ENCODE results near the gene HSPA5.

The HSPA5 gene

GRCh38 chr9:125277411-125277810 is 36.3 kb upstream of the HSPA5 start:
- H3K9me3 ChIP-seq (ENCODE audit: control insufficient read depth, low read length): no peaks in the 10 kb centered on the region
- H2AFZ ChIP-seq (ENCODE audit: low read depth, low read length): no peak overlapping the region
- H3K14ac ChIP-seq (ENCODE audit: low read length in 2 of 2): no peak overlapping the region
- H3K4me3 ChIP-seq (ENCODE audit: insufficient read depth in 1 of 2, low read depth in 1 of 2, low read length in 2 of 2): no peak overlapping the region
- no peak overlapping the region for H2BK120ac ChIP-seq (ENCODE audit: low read depth, low read length)
- H3K9ac ChIP-seq (ENCODE audit: low read length): no peak overlapping the region
- peaks cover 18% of the 10 kb centered on the region for H3K4me1 ChIP-seq (ENCODE audit: control insufficient read depth, insufficient read depth, low read depth, low read length)
- H2AK5ac ChIP-seq (ENCODE audit: low read length, severe bottlenecking): no peak overlapping the region
- no peak overlapping the region for H2BK15ac ChIP-seq (ENCODE audit: low read depth, poor library complexity, severe bottlenecking)
- no peak overlapping the region for H3K23ac ChIP-seq (ENCODE audit: low read length in 2 of 2)
- H2BK5ac ChIP-seq (ENCODE audit: low read depth, low read length, poor library complexity, severe bottlenecking): no peak overlapping the region
- no peaks in the 10 kb centered on the region for H3K27me3 ChIP-seq (ENCODE audit: control insufficient read depth in 1 of 2, insufficient read depth in 1 of 2, low read length in 2 of 2)
- H4K8ac ChIP-seq (ENCODE audit: low read length): no peak overlapping the region
- no peak for DNase-seq
- peaks cover 0 to 4% of the 10 kb centered on the region in 2 experiments for H3K36me3 ChIP-seq (ENCODE audit: control insufficient read depth in 1 of 2, insufficient read depth in 2 of 2, low read depth in 1 of 2, low read length in 2 of 2)
- H3K18ac ChIP-seq (ENCODE audit: low read depth in 1 of 2, low read length in 2 of 2): no peak overlapping the region
- H3K4me2 ChIP-seq (ENCODE audit: low read length, poor library complexity, severe bottlenecking): no peak overlapping the region
- no peak overlapping the region for H4K91ac ChIP-seq (ENCODE audit: low read length)
- peaks cover 3% of the 10 kb centered on the region for H3K79me1 ChIP-seq (replicated peaks; ENCODE audit: low read length, poor library complexity, severe bottlenecking)
- H2BK12ac ChIP-seq (ENCODE audit: low read length in 2 of 2): no peak overlapping the region
- H3K27ac ChIP-seq (ENCODE audit: low read length, poor library complexity, severe bottlenecking): peak overlapping the region; percentile 33
- no peak overlapping the region for H3K4ac ChIP-seq (ENCODE audit: low read depth in 1 of 2, low read length in 2 of 2)

GRCh38 chr9:125276771-125277170 is 35.6 kb upstream of the HSPA5 start:
- DNase-seq: no peak
- 100% methylated on average over 4 of the region's 4 CpGs for WGBS
- Histone ChIP-seq H4K91ac (ENCODE audit: low read length) (no peak overlapping the region), H3K27me3 (ENCODE audit: control insufficient read depth in 1 of 2, insufficient read depth in 1 of 2, low read length in 2 of 2) (no peaks in the 10 kb centered on the region), H3K36me3 (ENCODE audit: control insufficient read depth in 1 of 2, insufficient read depth in 2 of 2, low read depth in 1 of 2, low read length in 2 of 2) (peaks cover 0 to 4% of the 10 kb centered on the region in 2 experiments), H2AK5ac (ENCODE audit: low read length, severe bottlenecking) (no peak overlapping the region), H3K4me3 (ENCODE audit: insufficient read depth in 1 of 2, low read depth in 1 of 2, low read length in 2 of 2) (no peak overlapping the region), H3K14ac (ENCODE audit: low read length in 2 of 2) (no peak overlapping the region), H2BK12ac (ENCODE audit: low read length in 2 of 2) (no peak overlapping the region), H4K8ac (ENCODE audit: low read length) (no peak overlapping the region), H3K18ac (ENCODE audit: low read depth in 1 of 2, low read length in 2 of 2) (no peak overlapping the region), H3K27ac (ENCODE audit: low read length, poor library complexity, severe bottlenecking) (peak overlapping the region; percentile 33), H3K4me2 (ENCODE audit: low read length, poor library complexity, severe bottlenecking) (no peak overlapping the region), H3K9me3 (ENCODE audit: control insufficient read depth, low read length) (no peaks in the 10 kb centered on the region), H2AFZ (ENCODE audit: low read depth, low read length) (no peak overlapping the region), H2BK5ac (ENCODE audit: low read depth, low read length, poor library complexity, severe bottlenecking) (no peak overlapping the region), H2BK15ac (ENCODE audit: low read depth, poor library complexity, severe bottlenecking) (no peak overlapping the region), H3K23ac (ENCODE audit: low read length in 2 of 2) (no peak overlapping the region), H3K79me1 (replicated peaks; ENCODE audit: low read length, poor library complexity, severe bottlenecking) (peaks cover 3% of the 10 kb centered on the region), H2BK120ac (ENCODE audit: low read depth, low read length) (no peak overlapping the region), H3K4ac (ENCODE audit: low read depth in 1 of 2, low read length in 2 of 2) (no peak overlapping the region), H3K4me1 (ENCODE audit: control insufficient read depth, insufficient read depth, low read depth, low read length) (peaks cover 18% of the 10 kb centered on the region), H3K9ac (ENCODE audit: low read length) (no peak overlapping the region)

- Histone ChIP-seq H2BK15ac (ENCODE audit: low read depth, poor library complexity, severe bottlenecking) (no peak overlapping the region), H4K8ac (ENCODE audit: low read length) (no peak overlapping the region), H3K9me3 (ENCODE audit: control insufficient read depth, low read length) (no peaks in the 10 kb centered on the region), H3K23ac (ENCODE audit: low read length in 2 of 2) (no peak overlapping the region), H3K4me3 (ENCODE audit: insufficient read depth in 1 of 2, low read depth in 1 of 2, low read length in 2 of 2) (no peak overlapping the region), H3K14ac (ENCODE audit: low read length in 2 of 2) (no peak overlapping the region), H2AFZ (ENCODE audit: low read depth, low read length) (no peak overlapping the region), H2BK5ac (ENCODE audit: low read depth, low read length, poor library complexity, severe bottlenecking) (no peak overlapping the region), H3K27ac (ENCODE audit: low read length, poor library complexity, severe bottlenecking) (peak overlapping the region; percentile 74), H4K91ac (ENCODE audit: low read length) (no peak overlapping the region), H2AK5ac (ENCODE audit: low read length, severe bottlenecking) (no peak overlapping the region), H2BK120ac (ENCODE audit: low read depth, low read length) (no peak overlapping the region), H3K4me2 (ENCODE audit: low read length, poor library complexity, severe bottlenecking) (no peak overlapping the region), H3K9ac (ENCODE audit: low read length) (no peak overlapping the region), H2BK12ac (ENCODE audit: low read length in 2 of 2) (no peak overlapping the region), H3K4me1 (ENCODE audit: control insufficient read depth, insufficient read depth, low read depth, low read length) (peaks cover 16% of the 10 kb centered on the region), H3K36me3 (ENCODE audit: control insufficient read depth in 1 of 2, insufficient read depth in 2 of 2, low read depth in 1 of 2, low read length in 2 of 2) (no peaks in the 10 kb centered on the region), H3K4ac (ENCODE audit: low read depth in 1 of 2, low read length in 2 of 2) (no peak overlapping the region), H3K27me3 (ENCODE audit: control insufficient read depth in 1 of 2, insufficient read depth in 1 of 2, low read length in 2 of 2) (no peaks in the 10 kb centered on the region), H3K79me1 (replicated peaks; ENCODE audit: low read length, poor library complexity, severe bottlenecking) (peaks cover 1% of the 10 kb centered on the region), H3K18ac (ENCODE audit: low read depth in 1 of 2, low read length in 2 of 2) (no peak overlapping the region)
- 95% methylated on average over 2 of the region's 3 CpGs for WGBS
- peak; percentile 34 for DNase-seq
These were observed 31.6 kb upstream of the HSPA5 start for GRCh38 chr9:125272697-125273096.

GRCh38 chr9:125271081-125271480 is 29.9 kb upstream of the HSPA5 start:
- no peak overlapping the region for H2BK5ac ChIP-seq (ENCODE audit: low read depth, low read length, poor library complexity, severe bottlenecking)
- H3K4me3 ChIP-seq (ENCODE audit: insufficient read depth in 1 of 2, low read depth in 1 of 2, low read length in 2 of 2): no peak overlapping the region
- H3K79me1 ChIP-seq (replicated peaks; ENCODE audit: low read length, poor library complexity, severe bottlenecking): peaks cover 5% of the 10 kb centered on the region
- H2AK5ac ChIP-seq (ENCODE audit: low read length, severe bottlenecking): peak overlapping the region; percentile 83
- H3K27me3 ChIP-seq (ENCODE audit: control insufficient read depth in 1 of 2, insufficient read depth in 1 of 2, low read length in 2 of 2): no peaks in the 10 kb centered on the region
- no peak overlapping the region for H3K4me2 ChIP-seq (ENCODE audit: low read length, poor library complexity, severe bottlenecking)
- H3K23ac ChIP-seq (ENCODE audit: low read length in 2 of 2): no peak overlapping the region
- H3K14ac ChIP-seq (ENCODE audit: low read length in 2 of 2): no peak overlapping the region
- H4K91ac ChIP-seq (ENCODE audit: low read length): no peak overlapping the region
- no peak for DNase-seq
- H3K9ac ChIP-seq (ENCODE audit: low read length): no peak overlapping the region
- no peak overlapping the region for H3K27ac ChIP-seq (ENCODE audit: low read length, poor library complexity, severe bottlenecking)
- H3K18ac ChIP-seq (ENCODE audit: low read depth in 1 of 2, low read length in 2 of 2): no peak overlapping the region
- H2AFZ ChIP-seq (ENCODE audit: low read depth, low read length): no peak overlapping the region
- WGBS: 100% methylated on average over 3 of the region's 5 CpGs
- no peak overlapping the region for H2BK12ac ChIP-seq (ENCODE audit: low read length in 2 of 2)
- H4K8ac ChIP-seq (ENCODE audit: low read length): no peak overlapping the region
- H2BK120ac ChIP-seq (ENCODE audit: low read depth, low read length): no peak overlapping the region
- H2BK15ac ChIP-seq (ENCODE audit: low read depth, poor library complexity, severe bottlenecking): no peak overlapping the region
- no peak overlapping the region for H3K4ac ChIP-seq (ENCODE audit: low read depth in 1 of 2, low read length in 2 of 2)
- H3K9me3 ChIP-seq (ENCODE audit: control insufficient read depth, low read length): no peaks in the 10 kb centered on the region
- peaks cover 9% of the 10 kb centered on the region for H3K4me1 ChIP-seq (ENCODE audit: control insufficient read depth, insufficient read depth, low read depth, low read length)
- peaks cover 0 to 5% of the 10 kb centered on the region in 2 experiments for H3K36me3 ChIP-seq (ENCODE audit: control insufficient read depth in 1 of 2, insufficient read depth in 2 of 2, low read depth in 1 of 2, low read length in 2 of 2)
